Measurements from ENCODE around the gene MEGF8.

Gene MEGF8

DNA sequence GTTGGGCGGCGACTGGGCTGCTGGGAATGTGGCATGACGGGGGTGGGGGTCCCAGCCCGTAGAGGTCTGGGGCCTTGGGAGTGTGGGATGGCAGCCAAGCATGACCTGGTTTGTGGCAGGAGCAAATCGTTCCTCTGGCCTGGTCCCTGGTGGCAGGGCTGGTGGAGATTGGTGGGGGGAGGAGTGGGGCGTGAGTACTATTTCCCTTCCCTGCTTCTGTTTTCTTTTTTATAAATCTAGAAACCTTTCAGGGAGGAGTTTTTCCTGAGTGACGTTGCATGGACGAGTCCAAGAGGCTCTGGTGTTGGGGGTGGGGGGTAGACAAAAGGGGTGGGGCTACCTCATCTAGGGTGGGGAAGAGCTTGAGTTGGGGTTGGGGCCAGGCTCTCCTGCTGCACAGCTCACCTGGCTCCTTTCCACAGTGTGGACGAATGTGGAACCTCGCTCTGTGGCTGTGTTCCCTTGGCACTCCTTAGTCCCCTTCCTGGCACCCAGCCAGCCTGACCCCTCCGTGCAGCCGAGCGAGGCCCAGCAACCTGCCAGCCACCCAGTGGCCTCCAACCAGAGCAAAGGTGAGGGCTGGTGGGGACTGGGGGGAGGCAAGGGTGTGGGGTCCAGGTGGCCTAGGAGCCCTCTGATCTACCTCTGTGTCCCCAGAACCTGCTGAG is 39.0 kb upstream of the MEGF8 start:
- peak; percentile 49 for DNase-seq (ENCODE audit: low read depth)

DNA sequence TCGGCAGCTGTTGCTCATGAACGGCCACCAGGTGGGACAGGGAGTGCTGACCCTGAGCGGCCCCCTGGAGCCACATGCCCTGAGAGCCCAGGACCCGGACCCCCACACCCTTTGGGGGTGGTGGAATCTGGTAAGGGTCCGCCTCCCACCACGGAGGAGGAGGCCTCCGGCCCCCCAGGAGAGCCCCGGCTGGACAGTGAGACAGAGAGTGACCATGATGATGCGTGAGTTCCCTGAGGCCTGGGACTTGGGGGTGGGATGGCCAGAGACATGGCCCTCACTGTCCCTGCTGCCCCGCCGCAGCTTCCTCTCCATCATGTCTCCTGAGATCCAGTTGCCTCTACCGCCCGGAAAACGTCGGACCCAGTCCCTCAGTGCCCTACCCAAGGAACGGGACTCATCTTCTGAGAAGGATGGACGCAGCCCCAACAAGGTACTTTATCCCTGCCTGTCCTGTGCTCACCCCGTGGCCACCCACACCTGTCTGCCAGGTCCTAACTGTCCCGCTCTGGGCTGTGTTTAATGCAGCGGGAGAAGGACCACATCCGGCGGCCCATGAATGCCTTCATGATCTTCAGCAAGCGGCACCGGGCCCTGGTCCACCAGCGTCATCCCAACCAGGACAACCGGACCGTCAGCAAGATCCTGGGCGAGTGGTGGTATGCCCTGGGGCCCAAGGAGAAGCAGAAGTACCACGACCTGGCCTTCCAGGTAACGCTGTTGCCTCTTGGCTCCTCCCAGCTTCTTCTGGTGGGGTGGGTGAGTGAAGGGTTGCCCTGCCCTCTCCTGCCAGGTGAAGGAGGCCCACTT is 38.2 kb upstream of the MEGF8 start:
- DNase-seq (ENCODE audit: low read depth): no peak

DNA sequence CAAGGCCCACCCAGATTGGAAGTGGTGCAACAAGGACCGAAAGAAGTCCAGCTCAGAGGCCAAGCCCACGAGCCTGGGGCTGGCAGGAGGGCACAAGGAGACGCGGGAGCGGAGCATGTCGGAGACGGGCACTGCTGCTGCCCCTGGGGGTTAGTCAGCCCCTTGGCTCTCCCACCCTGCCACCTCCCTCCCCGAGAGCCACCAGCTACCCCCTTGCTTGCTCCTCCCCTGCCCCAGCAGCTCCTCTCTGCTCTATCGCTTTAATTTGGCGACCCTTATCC is 37.7 kb upstream of the MEGF8 start:
- no peak for DNase-seq (ENCODE audit: low read depth)

DNA sequence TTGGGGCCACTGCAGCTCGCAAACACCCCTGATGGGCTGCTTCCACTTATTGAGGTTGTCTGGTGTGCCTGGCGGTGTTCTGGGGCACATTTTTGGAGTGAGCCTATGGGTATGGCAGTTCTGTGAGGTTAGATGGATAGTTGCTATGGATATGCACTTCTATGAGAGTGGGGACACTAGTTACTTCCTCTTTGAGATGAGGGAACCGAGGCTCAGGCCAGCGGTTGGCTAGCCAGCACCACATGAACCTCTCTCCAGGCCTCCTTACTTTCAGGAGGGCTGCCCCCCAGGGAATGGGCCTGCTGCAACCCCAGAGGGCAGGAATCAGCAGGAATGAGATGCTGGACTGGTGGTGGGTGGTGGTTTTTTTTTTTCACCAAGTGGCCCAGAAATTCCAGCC is 37.0 kb upstream of the MEGF8 start:
- DNase-seq (ENCODE audit: low read depth): no peak

DNA sequence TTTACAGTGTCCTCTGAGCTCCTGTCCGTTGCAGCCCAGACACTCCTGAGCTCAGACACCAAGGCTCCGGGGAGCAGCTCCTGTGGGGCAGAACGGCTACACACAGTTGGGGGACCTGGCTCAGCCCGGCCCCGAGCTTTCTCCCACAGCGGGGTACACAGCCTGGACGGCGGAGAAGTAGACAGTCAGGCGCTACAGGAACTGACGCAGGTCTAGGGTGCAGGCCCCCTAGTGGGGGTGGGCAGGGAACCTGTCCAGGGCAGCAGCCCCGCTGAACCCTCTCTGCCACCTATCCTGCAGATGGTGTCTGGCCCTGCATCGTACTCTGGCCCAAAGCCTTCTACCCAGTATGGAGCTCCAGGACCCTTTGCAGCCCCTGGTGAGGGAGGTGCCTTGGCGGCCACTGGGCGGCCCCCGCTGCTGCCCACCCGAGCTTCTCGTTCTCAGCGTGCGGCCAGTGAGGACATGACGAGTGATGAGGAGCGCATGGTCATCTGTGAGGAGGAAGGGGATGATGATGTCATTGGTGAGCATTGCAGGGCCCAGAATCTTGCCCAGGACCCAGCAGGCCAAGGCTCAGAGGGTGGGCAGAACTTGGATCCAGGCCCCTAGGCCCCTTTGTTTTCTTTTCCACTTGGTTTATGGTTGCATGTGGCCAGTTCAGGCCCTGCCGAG is 36.4 kb upstream of the MEGF8 start:
- no peak for DNase-seq (ENCODE audit: low read depth)

DNA sequence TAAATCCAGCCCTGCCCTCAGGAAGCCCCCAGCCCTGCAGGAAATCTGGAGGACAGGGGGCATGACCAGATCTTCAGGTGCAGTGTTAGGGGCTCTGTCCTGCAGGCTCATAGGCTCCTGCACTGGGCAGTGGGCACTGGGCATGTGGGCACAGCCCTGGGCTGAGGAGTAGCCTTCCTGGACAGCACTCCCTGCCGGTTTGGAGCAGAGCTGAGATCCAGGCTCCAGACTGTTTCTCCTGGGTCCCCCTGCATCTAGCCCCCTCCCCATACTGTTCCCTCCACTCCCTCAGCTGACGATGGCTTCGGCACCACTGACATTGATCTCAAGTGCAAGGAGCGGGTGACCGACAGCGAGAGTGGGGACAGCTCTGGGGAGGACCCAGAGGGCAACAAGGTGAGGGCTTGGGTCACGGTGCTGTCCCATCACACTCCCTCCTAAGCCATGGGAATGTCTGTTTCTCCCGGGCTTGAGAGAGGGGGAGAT is 35.8 kb upstream of the MEGF8 start:
- DNase-seq (ENCODE audit: low read depth): no peak

DNA sequence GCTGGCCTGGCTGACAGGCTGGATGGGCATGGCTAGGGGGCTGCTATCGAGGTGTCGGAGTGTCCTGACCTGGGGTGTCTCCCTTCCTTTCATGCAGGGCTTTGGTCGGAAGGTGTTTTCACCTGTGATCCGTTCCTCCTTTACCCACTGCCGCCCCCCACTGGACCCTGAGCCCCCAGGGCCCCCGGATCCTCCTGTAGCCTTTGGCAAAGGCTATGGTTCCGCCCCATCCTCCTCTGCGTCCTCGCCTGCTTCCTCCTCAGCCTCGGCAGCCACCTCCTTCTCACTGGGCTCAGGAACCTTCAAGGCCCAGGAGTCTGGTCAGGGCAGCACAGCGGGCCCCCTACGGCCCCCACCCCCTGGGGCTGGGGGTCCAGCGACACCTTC is 35.3 kb upstream of the MEGF8 start:
- no peak for DNase-seq (ENCODE audit: low read depth)

DNA sequence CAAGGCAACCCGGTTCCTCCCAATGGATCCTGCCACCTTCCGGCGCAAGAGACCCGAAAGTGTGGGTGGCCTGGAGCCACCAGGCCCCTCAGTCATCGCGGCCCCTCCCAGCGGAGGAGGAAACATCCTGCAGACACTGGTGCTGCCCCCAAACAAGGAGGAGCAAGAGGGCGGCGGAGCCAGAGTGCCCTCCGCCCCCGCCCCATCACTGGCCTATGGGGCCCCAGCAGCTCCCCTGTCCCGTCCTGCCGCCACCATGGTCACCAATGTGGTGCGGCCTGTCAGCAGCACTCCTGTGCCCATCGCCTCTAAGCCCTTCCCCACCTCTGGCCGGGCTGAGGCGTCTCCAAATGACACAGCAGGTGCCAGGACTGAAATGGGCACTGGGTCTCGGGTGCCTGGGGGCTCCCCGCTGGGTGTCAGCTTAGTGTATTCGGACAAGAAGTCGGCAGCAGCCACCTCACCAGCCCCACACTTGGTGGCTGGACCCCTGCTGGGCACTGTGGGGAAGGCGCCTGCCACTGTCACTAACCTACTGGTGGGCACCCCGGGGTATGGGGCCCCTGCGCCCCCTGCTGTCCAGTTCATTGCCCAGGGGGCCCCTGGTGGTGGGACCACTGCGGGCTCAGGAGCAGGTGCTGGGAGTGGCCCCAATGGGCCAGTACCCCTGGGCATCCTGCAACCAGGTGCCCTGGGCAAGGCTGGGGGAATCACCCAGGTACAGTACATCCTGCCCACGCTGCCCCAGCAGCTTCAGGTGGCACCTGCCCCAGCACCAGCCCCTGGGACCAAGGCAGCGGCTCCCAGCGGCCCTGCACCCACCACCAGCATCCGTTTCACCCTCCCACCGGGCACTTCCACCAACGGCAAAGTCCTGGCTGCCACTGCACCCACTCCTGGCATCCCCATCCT is 34.7 kb upstream of the MEGF8 start:
- no peak for DNase-seq (ENCODE audit: low read depth)

DNA sequence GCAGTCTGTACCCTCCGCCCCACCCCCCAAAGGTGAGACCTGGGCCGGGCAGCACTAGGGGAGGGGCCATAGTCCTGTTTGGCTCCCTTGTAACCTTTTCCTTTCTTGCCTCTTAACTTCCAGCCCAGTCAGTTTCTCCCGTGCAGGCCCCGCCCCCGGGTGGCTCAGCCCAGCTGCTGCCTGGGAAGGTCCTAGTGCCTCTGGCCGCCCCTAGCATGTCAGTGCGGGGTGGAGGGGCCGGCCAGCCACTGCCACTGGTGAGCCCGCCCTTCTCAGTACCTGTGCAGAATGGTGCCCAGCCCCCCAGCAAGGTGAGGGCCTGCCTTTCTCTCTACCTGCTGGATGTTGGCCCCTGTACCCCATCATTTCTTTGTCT is 34.0 kb upstream of the MEGF8 start:
- no peak for DNase-seq (ENCODE audit: low read depth)

DNA sequence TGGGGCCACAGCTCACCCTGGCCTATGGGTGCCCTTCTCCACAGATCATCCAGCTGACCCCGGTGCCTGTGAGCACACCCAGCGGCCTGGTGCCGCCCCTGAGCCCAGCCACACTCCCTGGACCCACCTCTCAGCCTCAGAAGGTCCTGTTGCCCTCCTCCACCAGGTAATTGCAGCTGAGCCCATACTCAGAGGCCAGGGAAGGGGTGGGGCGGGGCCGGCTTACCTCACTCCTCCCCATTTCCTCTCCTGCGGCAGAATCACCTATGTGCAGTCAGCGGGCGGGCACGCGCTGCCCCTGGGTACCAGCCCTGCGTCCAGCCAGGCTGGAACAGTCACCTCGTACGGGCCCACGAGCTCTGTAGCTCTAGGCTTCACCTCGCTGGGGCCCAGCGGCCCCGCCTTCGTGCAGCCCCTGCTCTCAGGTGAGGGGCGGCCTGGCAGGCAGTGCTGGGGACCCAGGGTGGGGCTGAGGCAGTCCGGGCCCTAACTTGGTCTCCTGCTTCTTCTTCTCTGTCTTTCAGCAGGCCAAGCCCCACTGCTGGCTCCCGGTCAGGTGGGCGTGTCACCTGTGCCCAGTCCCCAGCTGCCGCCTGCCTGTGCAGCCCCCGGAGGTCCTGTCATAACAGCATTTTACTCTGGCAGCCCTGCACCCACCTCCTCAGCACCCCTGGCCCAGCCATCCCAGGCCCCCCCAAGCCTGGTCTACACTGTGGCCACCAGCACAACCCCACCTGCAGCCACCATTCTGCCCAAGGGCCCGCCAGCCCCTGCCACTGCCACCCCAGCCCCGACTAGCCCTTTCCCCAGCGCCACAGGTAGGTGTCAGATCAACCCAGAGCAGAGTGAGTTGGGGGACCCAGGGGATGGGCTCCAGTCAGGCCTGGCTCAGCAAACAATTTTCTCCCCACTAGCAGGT is 33.1 kb upstream of the MEGF8 start:
- no peak for DNase-seq (ENCODE audit: low read depth)

DNA sequence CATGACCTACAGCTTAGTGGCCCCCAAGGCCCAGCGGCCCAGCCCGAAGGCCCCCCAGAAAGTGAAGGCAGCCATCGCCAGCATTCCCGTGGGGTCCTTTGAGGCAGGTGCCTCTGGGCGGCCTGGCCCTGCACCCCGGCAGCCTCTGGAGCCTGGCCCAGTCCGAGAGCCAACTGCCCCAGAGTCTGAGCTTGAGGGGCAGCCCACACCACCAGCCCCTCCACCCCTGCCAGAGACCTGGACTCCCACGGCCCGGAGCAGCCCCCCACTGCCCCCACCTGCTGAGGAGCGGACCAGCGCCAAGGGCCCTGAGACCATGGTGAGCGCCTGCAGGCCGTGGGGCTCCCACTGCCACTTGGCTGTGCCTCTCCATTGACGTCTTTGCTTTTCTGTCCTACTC is 32.5 kb upstream of the MEGF8 start:
- no peak for DNase-seq (ENCODE audit: low read depth)

DNA sequence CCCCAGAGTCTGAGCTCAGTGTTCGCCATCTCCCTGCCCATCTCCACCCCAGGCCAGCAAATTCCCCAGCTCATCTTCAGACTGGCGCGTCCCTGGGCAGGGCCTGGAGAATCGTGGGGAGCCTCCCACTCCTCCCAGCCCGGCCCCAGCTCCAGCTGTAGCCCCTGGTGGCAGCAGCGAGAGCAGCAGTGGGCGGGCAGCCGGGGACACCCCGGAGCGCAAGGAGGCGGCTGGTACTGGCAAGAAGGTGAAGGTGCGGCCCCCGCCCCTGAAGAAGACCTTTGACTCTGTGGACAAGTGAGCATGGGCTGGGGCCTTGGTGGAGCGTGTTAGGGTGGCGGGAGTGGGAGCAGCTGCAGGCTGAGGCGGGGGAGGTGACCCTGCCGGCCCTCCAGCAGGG is 31.9 kb upstream of the MEGF8 start:
- DNase-seq (ENCODE audit: low read depth): no peak

DNA sequence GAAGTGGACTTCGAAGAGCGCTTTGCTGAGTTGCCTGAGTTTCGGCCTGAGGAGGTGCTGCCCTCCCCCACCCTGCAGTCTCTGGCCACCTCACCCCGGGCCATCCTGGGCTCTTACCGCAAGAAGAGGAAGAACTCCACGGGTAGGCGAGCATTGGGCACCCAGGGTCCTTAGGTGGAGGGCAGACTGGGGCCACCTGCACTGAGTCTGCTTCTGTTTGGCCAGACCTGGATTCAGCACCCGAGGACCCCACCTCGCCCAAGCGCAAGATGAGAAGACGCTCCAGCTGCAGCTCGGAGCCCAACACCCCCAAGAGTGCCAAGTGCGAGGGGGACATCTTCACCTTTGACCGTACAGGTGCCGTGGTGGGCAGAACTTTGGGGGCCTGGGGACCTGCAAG is 31.5 kb upstream of the MEGF8 start:
- no peak for DNase-seq (ENCODE audit: low read depth)

DNA sequence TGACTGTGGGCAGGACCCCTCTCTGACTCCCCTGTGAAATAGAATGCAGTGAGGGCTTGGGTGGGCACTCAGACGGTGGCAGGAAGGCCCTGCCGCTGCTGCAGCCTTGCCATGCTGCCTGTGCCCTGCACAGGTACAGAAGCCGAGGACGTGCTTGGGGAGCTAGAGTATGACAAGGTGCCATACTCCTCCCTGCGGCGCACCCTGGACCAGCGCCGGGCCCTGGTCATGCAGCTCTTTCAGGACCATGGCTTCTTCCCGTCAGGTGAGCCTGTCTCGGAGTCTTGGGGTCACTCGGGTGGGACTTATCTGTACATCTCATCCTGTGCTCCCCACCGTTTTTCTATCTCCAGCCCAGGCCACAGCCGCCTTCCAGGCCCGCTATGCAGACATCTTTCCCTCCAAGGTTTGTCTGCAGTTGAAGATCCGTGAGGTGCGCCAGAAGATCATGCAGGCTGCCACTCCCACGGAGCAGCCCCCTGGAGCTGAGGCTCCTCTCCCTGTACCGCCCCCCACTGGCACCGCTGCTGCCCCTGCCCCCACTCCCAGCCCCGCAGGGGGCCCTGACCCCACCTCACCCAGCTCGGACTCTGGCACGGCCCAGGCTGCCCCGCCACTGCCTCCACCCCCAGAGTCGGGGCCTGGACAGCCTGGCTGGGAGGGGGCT is 30.8 kb upstream of the MEGF8 start:
- no peak for DNase-seq (ENCODE audit: low read depth)

DNA sequence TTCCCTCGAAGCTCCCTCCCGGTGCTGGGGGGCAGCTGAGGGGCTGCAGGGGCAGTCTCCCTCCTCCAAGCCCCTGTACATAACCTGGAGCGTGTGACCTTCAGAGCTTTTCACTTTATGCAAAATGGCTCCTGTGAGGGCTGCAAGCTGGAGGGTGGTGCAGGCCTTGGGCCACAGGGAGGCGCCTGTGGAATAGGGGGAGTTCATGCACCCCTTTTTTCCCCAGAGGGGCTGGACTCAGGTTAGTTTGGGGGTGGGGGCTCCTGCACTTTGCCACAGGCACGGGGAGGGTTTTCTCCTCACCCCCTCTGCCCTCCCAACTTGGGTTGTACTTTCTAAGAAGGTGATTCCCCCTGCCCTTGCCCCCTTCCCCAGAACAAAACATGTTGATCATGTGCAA is 30.1 kb upstream of the MEGF8 start:
- DNase-seq (ENCODE audit: low read depth): no peak

DNA sequence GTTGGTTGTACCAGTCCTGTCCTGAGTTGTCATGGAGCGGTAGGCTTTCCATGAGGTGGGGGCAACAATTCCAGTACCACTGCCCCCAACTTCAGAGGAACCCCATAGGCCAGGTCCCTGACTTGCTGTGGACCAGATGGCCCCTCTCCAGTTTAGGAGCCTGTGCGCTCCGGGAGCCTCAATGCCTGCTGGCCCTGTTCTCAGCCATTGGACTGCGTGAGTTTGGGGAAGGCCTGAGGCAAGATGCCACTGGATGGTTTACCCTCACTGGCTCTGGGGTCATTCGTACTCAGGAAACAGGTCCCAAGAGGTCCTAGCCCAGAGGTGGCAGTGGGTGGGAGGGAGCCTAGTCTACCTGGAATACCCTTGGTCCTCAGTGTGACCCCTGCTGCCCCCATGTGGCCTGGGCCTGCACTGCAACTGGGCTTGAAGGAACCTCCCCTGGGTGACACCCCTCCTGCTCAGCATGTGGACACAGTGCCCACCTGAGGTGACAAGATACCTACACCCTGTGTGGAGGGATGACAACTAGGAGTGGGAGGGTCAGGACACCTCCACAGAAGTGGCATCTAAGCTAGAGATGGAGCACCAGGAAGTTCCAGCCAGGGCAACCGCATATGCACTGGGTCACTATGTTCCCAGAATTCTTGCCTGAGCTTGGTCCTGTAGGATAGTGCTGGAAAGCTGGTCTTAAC is 29.5 kb upstream of the MEGF8 start:
- DNase-seq (ENCODE audit: low read depth): no peak

DNA sequence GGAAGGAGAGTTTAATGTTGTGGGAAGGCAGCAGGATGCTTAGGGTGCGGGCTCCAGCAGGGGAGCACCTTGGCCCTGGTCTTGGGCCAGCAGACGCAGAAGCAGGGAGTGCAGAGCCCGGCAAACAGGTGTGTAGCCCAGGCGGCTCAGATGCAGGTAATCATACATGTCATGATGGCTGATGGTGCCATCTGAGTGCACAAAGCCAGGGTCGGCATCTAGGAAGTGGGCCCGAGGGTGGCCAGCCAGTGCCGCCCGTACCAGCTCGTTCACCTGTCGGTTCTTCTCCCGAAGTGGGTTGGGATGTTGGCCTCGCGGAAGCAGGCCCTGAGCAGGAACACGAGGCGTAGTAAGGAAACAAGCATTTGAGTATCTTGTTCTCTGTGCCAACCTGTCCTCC is 28.4 kb upstream of the MEGF8 start:
- DNase-seq (ENCODE audit: low read depth): no peak

DNA sequence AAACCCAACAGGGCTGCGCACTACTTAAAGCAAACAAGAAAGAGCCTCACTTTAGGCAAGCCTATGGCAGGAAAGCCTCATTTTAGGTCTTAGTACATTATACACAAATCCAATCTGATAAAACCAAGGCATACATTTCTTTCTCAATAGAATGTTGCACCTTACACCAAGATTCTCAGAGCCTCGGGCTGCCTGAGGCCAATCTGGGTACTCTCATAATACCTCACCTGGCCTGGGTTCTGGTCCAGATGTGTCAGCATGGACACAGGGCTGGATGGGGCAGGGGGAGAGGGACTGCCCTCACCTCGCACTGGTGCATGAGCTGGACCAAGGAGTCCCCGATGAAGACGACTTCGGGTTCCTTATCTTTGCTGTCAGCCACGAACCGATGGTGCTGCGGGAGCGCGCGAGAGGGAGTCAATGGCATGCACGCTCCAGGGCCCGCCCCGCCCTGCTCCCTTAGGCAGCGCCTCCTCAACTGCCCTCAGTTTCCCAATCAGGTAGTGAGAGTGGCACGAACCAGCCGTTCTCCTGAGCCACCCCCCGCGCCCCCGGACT is 23.7 kb upstream of the MEGF8 start, which contains the start of gene PRR19:
PRR19 (plus strand) TSS at position 487 of the 558 bp plus-strand sequence. CDS start 7,453 bp downstream, outside the sequence.
- DNase-seq (ENCODE audit: low read depth): no peak

DNA sequence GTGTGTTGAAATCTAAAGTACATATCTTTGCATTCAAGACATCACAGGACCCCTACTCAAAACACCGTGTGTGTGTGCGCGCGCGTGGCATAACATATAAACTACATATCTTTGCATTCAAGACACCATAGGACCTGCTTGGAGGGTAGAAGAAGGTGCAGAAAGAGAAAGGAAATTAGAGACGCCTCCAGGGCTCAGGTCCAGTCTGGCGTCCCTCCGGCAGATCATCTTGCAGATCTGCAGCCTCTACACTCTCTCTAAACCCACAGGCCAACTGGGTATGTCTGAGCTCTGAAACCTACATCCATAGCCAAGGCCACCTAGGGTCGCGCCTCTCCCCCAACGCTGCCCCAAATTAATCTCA is 22.4 kb upstream of the MEGF8 start:
- DNase-seq (ENCODE audit: low read depth): no peak

DNA sequence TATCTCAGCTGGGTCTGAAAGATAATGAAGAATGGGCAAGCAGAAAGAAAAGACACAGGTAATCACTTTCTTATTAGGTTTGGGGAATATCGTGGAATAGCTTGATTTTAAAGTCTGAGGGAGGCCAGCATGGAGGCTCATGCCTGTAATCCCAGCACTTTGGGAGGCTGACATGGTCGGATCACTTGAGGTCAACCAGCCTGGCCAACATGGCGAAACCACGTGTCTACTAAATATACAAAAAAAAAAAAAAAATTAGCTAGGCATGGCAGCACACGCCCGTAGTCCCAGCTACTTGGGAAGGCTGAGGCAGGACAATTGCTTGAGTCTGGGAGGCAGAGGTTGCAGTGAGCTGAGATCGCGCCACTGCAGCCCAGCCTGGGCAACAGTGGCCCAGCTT is 21.6 kb upstream of the MEGF8 start:
- DNase-seq (ENCODE audit: low read depth): no peak
